AG04450 (cell line): ENCODE measurements around the gene OSMR. TPM values are rescaled to one million over a fixed set of nuclear protein-coding genes. Genes with fewer than 3 reads are reported as not detected.
A peak's percentile ranks its signal among the peaks of the same experiment; 100 is the strongest.

Experiments
- CTCF ChIA-PET: fragments of 300-600, 350-600 bp; formaldehyde crosslinking; extraction: SDS; loops from one replicate; lab custom pipeline; 2022; ENCODE audit warnings: antibody characterized with exemption, inconsistent platforms; lab: Charles Lee
- POLR2A ChIA-PET: fragments of 350-600 bp; formaldehyde crosslinking; extraction: SDS; loops from one replicate; lab custom pipeline; 2021; ENCODE audit warnings: antibody characterized with exemption, inconsistent platforms; lab: Yijun Ruan, JAX
- DNase-seq: peaks from one replicate; pipeline ENCODE4 v3.0.0-alpha.2; 2011; ENCODE audit warnings: low read depth, low spot score
- H3K27ac ChIP-seq: one replicate; pipeline ENCODE4 v1.5.1; 2012; ENCODE audit warnings: low read depth, low read length, control low read depth
- H3K27me3 ChIP-seq: one replicate; pipeline ENCODE4 v1.6.0; 2012; ENCODE audit warnings: low read length; ENCODE audit not compliant: control insufficient read depth, insufficient read depth
- H3K4me3 ChIP-seq: 2 replicates; pipeline ENCODE4 v1.5.1; 2011; ENCODE audit warnings: mild to moderate bottlenecking, low read depth, low read length, control low read depth
- H3K9me3 ChIP-seq: 2 replicates; pipeline ENCODE4 v1.5.1; 2012; ENCODE audit warnings: low read length; ENCODE audit not compliant: control insufficient read depth, insufficient read depth
- CTCF ChIP-seq: IDR thresholded peaks from 2 replicates; pipeline ENCODE4 v1.5.1; 2011; ENCODE audit warnings: low read depth, low read length, control low read depth, inconsistent platforms
- polyA plus RNA-seq: library from polyadenylated mRNA; depleted of rRNA; stranded (reverse); fragments of >200 nt; gene quantifications from 2 replicates; pipeline ENCODE4 v1.2.3, GENCODE V29; 2011

The OSMR gene
- polyA plus RNA-seq, 1 experiment = 100 TPM

GRCh38 chr5:38867416-38867815, 21.6 kb downstream of the OSMR start:
- DNase-seq = no peak
- no peaks in the 10 kb centered on the region for H3K27me3 ChIP-seq
- H3K4me3 ChIP-seq = no peak overlapping the region
- H3K9me3 ChIP-seq = peaks cover 10% of the 10 kb centered on the region
- H3K27ac ChIP-seq = no peak overlapping the region
- no peak for TF ChIP-seq CTCF
- CTCF ChIA-PET = no interaction called here
- POLR2A ChIA-PET = no interaction called here

- no peak for TF ChIP-seq CTCF
- no peak overlapping the region for H3K4me3 ChIP-seq
- peaks cover 5% of the 10 kb centered on the region for H3K9me3 ChIP-seq
- CTCF ChIA-PET = interaction anchor here (2.0 kb wide), 1 partner anchor 429 kb away, joined by 6 read pairs; no protein-coding TSS in a partner anchor
- H3K27ac ChIP-seq = peak overlapping the region; percentile 12
- no peaks in the 10 kb centered on the region for H3K27me3 ChIP-seq
- POLR2A ChIA-PET = interaction anchor here (0.9 kb wide), 1 partner anchor 14 kb away, joined by 3 read pairs; no protein-coding TSS in a partner anchor
- no peak for DNase-seq
Measured at GRCh38 chr5:38870595-38870994, 24.8 kb downstream of the OSMR start.

- POLR2A ChIA-PET = interaction anchor here (0.9 to 1.9 kb wide), 2 partner anchors 15 to 26 kb away, joined by 3 to 10 read pairs; partner anchors contain the start of gene OSMR
- DNase-seq = no peak
- CTCF ChIA-PET = interaction anchor here (2.0 kb wide), 1 partner anchor 429 kb away, joined by 6 read pairs; no protein-coding TSS in a partner anchor
Measured at GRCh38 chr5:38871058-38871605, 25.3 kb downstream of the OSMR start.

GRCh38 chr5:38871790-38872551, 26.2 kb downstream of the OSMR start:
- Histone ChIP-seq H3K27ac (peak overlapping the region; percentile 92), H3K9me3 (peaks cover 2% of the 10 kb centered on the region; the same call in 1 of the 2 replicates), H3K27me3 (no peaks in the 10 kb centered on the region), H3K4me3 (no peak overlapping the region)
- no peak for TF ChIP-seq CTCF
- ChIA-PET CTCF (interaction anchor here (0.9 to 1.2 kb wide), 5 partner anchors 24 to 451 kb away, joined by 3 to 5 read pairs (median 3); no protein-coding TSS in a partner anchor), POLR2A (interaction anchor here (0.5 to 1.9 kb wide), 4 partner anchors 10 to 34 kb away, joined by 3 to 10 read pairs (median 5); partner anchors contain the start of gene OSMR)
- DNase-seq = peak; percentile 97

More at GRCh38 chr5:38871058-38871605, 25.3 kb downstream of the OSMR start:
- H3K9me3 ChIP-seq = peaks cover 2% of the 10 kb centered on the region; the same call in 1 of the 2 replicates
- no peaks in the 10 kb centered on the region for H3K27me3 ChIP-seq
- H3K27ac ChIP-seq = peak overlapping the region; percentile 12
- no peak overlapping the region for H3K4me3 ChIP-seq
- TF ChIP-seq CTCF = no peak
